ENCODE results near the gene ZNF41. TPM values are rescaled to one million over a fixed set of nuclear protein-coding genes. Genes with fewer than 3 reads are reported as not detected.
"Not testable (repeated sequence)": the region's sequence is repeated elsewhere in the genome, so short reads cannot be mapped to it uniquely, and the experiment has no call there.

Gene ZNF41
- total RNA-seq, 1 donor from 2014 or later: 4.1 TPM

- peak; percentile 21 for DNase-seq (ENCODE audit: low read depth)
- Histone ChIP-seq H3K4me3 (ENCODE audit: low read depth, low read length) (no peak overlapping the region), H3K27me3 (ENCODE audit: control insufficient read depth, insufficient read depth, low read length) (no peaks in the 10 kb centered on the region), H3K36me3 (ENCODE audit: control insufficient read depth, insufficient read depth, low read length) (no peaks in the 10 kb centered on the region)
- no peak for TF ChIP-seq CTCF (IDR thresholded peaks at IDR 0.05; ENCODE audit: insufficient read depth, low read length, poor library complexity, severe bottlenecking)
Measured at GRCh38 chrX:47515941-47516665, 33.1 kb upstream of the ZNF41 start.

GRCh38 chrX:47514533-47515235 lies 31.7 kb upstream of the ZNF41 start:
- Histone ChIP-seq H3K27me3 (ENCODE audit: control insufficient read depth, insufficient read depth, low read length) (no peaks in the 10 kb centered on the region), H3K36me3 (ENCODE audit: control insufficient read depth, insufficient read depth, low read length) (no peaks in the 10 kb centered on the region), H3K4me3 (ENCODE audit: low read depth, low read length) (no peak overlapping the region)
- no peak for TF ChIP-seq CTCF (IDR thresholded peaks at IDR 0.05; ENCODE audit: insufficient read depth, low read length, poor library complexity, severe bottlenecking)
- no peak for DNase-seq (ENCODE audit: low read depth)

GRCh38 chrX:47513034-47513965 lies 30.3 kb upstream of the ZNF41 start:
- not testable (repeated sequence) for DNase-seq (ENCODE audit: low read depth); H3K27me3 ChIP-seq (ENCODE audit: control insufficient read depth, insufficient read depth, low read length); H3K36me3 ChIP-seq (ENCODE audit: control insufficient read depth, insufficient read depth, low read length)
- H3K4me3 ChIP-seq (ENCODE audit: low read depth, low read length): peak overlapping the region; percentile 41

GRCh38 chrX:47512383-47512782 lies 29.4 kb upstream of the ZNF41 start:
- not testable (repeated sequence) for H3K27me3 ChIP-seq (ENCODE audit: control insufficient read depth, insufficient read depth, low read length); DNase-seq (ENCODE audit: low read depth); H3K4me3 ChIP-seq (ENCODE audit: low read depth, low read length); H3K36me3 ChIP-seq (ENCODE audit: control insufficient read depth, insufficient read depth, low read length)

GRCh38 chrX:47507153-47507867 lies 24.3 kb upstream of the ZNF41 start:
- TF ChIP-seq CTCF (IDR thresholded peaks at IDR 0.05; ENCODE audit: insufficient read depth, low read length, poor library complexity, severe bottlenecking): no peak
- Histone ChIP-seq H3K27me3 (ENCODE audit: control insufficient read depth, insufficient read depth, low read length) (no peaks in the 10 kb centered on the region), H3K4me3 (ENCODE audit: low read depth, low read length) (no peak overlapping the region), H3K36me3 (ENCODE audit: control insufficient read depth, insufficient read depth, low read length) (no peaks in the 10 kb centered on the region)
- DNase-seq (ENCODE audit: low read depth): no peak

- no peak for TF ChIP-seq CTCF (IDR thresholded peaks at IDR 0.05; ENCODE audit: insufficient read depth, low read length, poor library complexity, severe bottlenecking)
- no peak for DNase-seq (ENCODE audit: low read depth)
- Histone ChIP-seq H3K4me3 (ENCODE audit: low read depth, low read length) (no peak overlapping the region), H3K36me3 (ENCODE audit: control insufficient read depth, insufficient read depth, low read length) (no peaks in the 10 kb centered on the region), H3K27me3 (ENCODE audit: control insufficient read depth, insufficient read depth, low read length) (no peaks in the 10 kb centered on the region)
Measured at GRCh38 chrX:47503151-47503550, 20.1 kb upstream of the ZNF41 start.
